Rectal smooth muscle tissue (tissue), 1 donor: ENCODE results near the gene IRF2.

Source experiments
- H3K27ac ChIP-seq: one replicate; pipeline ENCODE4 v1.7.0; 2013; ENCODE audit warnings: low read depth, low read length, inconsistent platforms
- H3K27me3 ChIP-seq: one replicate; pipeline ENCODE4 v1.7.0; 2013; ENCODE audit warnings: low read length; ENCODE audit not compliant: control insufficient read depth, insufficient read depth
- H3K36me3 ChIP-seq: one replicate; pipeline ENCODE4 v1.7.0; 2013; ENCODE audit warnings: low read length; ENCODE audit not compliant: control insufficient read depth, insufficient read depth
- H3K4me1 ChIP-seq: one replicate; pipeline ENCODE4 v1.7.0; 2013; ENCODE audit warnings: low read length; ENCODE audit not compliant: control insufficient read depth, insufficient read depth
- H3K4me3 ChIP-seq: one replicate; pipeline ENCODE4 v1.7.0; 2013; ENCODE audit warnings: low read length
- H3K9ac ChIP-seq: one replicate; pipeline ENCODE4 v1.7.0; 2013; ENCODE audit warnings: low read length

Gene IRF2

DNA sequence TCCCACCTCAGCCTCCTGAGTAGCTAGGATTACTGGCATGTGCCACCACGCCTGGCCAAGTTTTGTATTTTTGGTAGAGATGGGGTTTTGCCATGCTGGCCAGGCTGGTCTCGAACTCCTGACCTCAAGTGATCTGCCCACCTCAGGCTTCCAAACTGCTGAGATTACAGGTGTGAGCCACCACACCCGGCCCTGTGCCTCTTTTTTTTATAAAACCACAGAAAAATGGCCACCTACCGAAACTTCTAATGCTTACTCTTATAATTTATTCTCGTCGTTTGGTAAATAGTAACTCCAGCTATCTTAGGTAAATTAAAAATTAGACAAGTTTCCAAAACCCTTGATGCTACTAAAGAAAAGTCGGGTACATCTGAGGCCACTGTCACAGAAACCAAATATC lies 54.4 kb downstream of the IRF2 start:
- Histone ChIP-seq H3K27me3 (no peaks in the 10 kb centered on the region), H3K4me3 (no peak overlapping the region), H3K4me1 (peaks cover 10% of the 10 kb centered on the region), H3K9ac (no peak overlapping the region), H3K27ac (no peak overlapping the region), H3K36me3 (peaks cover 18% of the 10 kb centered on the region)

DNA sequence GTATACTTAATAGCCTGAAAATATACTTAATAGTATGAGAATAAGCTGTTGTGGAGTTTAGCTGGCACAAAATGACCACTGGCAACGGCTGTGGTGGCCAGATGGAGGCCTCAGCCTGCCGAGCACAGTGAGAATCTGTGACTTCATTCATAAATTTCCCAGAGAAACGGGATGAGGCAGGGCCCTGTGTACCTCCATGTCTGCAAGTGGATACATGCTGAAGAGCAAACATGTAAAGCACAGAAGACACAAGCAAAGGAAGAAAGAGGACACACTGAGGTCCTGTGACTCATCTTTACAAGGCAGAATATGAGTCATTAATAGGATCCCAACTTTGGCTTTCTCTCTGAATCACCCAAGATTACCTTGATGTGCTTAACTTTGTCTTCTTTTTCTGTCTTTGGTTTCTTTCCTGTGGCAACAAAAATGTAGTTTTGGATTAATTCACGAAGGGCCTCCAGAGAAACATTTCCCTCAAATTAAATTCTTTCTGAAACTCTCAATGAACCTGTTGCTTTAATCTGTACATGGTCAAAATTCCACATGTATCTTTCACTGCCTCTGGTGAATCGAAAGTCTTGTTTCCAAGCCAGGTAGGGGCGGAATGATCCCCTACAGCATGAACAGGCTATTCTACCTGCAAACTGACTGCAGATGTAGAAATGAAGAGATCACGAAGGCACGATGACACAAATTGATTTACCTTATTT lies 56.4 kb downstream of the IRF2 start:
- peaks cover 21% of the 10 kb centered on the region for H3K36me3 ChIP-seq
- peaks cover 7% of the 10 kb centered on the region for H3K4me1 ChIP-seq
- peak overlapping the region; percentile 52 for H3K27ac ChIP-seq
- peak overlapping the region; percentile 48 for H3K4me3 ChIP-seq
- H3K9ac ChIP-seq: no peak overlapping the region
- H3K27me3 ChIP-seq: no peaks in the 10 kb centered on the region

DNA sequence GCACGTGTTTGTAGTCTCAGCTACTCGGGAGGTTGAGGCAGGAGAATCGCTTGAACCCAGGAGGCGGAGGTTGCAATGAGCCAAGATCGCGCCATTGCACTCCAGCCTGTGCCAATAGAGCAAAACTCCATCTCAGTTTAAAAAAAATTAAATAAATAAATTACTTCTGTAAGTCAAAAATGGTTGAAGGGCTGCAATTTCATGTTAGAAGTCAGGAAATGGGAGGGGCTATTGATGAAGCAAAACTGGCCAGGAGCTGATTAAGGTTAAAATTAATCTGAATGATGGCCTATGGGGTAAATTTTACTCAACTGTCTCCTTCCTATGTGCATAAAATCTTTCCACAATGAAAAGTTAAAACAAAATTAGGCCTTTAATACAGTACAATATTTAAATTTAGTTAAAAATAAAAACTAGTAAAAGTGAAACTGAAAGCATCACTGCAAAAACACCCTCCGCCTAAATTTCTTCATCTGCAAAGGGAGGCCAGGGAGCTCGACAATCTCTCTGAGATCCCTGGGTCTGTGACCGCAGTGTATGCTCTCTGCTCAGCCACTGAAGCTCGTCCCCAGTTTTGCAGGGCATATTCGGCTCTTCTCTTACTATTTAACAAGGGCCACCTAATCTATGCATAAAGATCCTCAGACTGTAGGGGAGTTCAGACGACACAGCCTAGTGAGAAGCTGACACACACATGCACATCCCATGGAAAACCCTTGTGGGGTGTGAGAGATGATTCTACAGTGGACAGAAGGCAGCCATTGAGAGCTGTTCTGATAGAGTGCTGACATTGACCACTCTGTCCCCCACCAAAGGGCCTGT lies 57.2 kb downstream of the IRF2 start:
- no peak overlapping the region for H3K9ac ChIP-seq
- H3K36me3 ChIP-seq: peaks cover 21% of the 10 kb centered on the region
- H3K4me1 ChIP-seq: peaks cover 7% of the 10 kb centered on the region
- H3K27me3 ChIP-seq: no peaks in the 10 kb centered on the region
- peak overlapping the region; percentile 52 for H3K27ac ChIP-seq
- peak overlapping the region; percentile 48 for H3K4me3 ChIP-seq

GRCh38 chr4:184415071-184415470 lies 59.3 kb downstream of the IRF2 start:
- H3K4me1 ChIP-seq: peaks cover 7% of the 10 kb centered on the region
- H3K27me3 ChIP-seq: no peaks in the 10 kb centered on the region
- H3K4me3 ChIP-seq: no peak overlapping the region
- no peak overlapping the region for H3K9ac ChIP-seq
- peaks cover 20% of the 10 kb centered on the region for H3K36me3 ChIP-seq
- no peak overlapping the region for H3K27ac ChIP-seq

DNA sequence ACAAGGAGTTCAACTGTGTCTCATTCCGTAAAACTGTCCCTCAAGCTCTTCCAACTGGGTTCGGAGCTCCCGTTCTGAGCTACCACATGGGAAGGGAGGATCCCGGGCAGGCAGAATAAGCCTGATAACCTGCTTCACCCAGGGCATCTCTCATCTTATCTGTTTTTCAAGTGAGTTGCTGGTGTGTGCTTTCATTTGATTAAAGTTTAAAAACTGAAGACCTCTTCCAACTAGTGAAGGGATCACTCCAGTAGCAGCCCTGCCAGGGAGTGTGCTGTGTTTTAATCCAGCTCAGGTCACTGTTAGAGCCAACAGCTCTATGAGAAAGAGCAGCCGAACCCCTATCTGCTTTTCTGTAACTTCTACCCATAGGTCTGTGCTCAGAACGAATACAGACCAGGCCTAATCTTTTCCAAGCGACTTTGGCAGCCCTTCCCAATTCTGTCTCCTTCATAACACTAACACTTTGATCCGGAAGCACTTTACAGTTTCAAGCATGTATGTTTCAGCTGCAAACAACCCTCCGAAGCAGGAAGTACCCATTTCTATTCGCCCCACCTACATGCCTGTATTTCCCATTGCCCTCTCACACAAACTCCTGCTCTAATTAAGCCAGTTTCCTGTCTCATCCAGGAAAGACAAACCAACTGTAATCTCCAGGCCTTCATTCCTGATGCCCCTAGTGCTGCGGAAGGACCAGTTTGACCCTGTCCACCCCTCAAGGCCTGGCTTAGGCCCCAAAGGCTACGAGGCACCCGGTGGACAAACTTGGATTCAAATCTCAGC lies 60.9 kb downstream of the IRF2 start:
- Histone ChIP-seq H3K27me3 (no peaks in the 10 kb centered on the region), H3K4me3 (no peak overlapping the region), H3K36me3 (peaks cover 21% of the 10 kb centered on the region), H3K4me1 (peaks cover 7% of the 10 kb centered on the region), H3K9ac (no peak overlapping the region), H3K27ac (no peak overlapping the region)

DNA sequence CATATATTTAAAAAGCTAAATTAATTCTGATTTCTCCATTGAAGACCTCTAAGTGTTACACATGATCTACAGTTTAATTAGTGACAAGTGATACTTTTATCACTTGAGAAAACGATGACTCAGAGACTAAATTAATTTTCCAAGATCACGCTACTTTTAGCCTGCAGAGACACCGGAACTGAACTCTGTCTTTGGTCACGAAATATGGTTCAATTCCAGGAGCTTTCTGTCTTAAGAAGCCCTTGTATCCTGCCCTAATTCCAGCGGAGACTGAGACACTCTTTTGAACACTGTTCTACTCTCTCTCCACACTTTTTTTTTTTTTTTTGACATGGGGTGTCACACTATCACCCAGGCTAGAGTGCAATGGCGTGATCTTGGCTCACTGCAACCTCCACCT lies 63.6 kb downstream of the IRF2 start:
- Histone ChIP-seq H3K27ac (no peak overlapping the region), H3K27me3 (no peaks in the 10 kb centered on the region), H3K9ac (no peak overlapping the region), H3K4me3 (no peak overlapping the region), H3K36me3 (peaks cover 20% of the 10 kb centered on the region), H3K4me1 (peaks cover 3% of the 10 kb centered on the region)

DNA sequence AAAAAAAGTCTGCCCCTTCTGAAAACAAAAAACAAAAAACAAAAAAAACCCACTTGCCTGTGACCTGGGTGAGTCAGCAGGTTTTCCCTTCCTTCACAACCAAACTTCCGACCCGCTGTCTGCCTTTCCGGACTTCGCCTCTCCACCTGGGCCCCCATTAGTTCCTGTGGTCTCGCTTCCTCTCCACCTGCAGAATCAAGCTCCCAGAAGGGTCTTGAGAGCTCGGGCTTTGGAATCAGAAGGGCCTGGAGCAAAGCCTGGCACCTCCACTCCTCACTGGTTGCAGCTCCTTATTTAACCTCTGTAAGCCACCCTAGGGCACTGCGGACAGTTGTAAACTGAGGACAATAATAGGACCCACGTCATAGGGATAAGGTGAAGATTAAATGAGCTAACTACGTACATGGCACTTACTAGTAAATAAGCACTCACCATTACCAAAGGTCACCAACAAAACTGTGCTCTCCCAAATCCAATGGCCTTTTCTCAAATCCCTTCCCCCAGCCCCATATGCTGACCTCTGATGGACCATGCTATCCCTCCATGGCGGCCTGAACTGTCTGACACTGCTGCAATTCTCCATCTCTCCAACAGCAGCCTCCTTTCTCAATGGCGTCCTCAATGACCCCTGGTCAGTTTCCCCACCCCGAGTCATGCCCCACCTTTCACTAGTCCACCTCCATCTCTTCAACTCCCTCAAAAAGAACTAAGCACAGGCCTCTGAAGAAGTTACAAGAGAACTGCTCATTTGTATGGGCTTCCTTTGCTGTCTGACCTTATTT lies 64.2 kb downstream of the IRF2 start:
- Histone ChIP-seq H3K4me1 (peaks cover 3% of the 10 kb centered on the region), H3K9ac (no peak overlapping the region), H3K27me3 (no peaks in the 10 kb centered on the region), H3K36me3 (peaks cover 20% of the 10 kb centered on the region), H3K27ac (no peak overlapping the region), H3K4me3 (no peak overlapping the region)

DNA sequence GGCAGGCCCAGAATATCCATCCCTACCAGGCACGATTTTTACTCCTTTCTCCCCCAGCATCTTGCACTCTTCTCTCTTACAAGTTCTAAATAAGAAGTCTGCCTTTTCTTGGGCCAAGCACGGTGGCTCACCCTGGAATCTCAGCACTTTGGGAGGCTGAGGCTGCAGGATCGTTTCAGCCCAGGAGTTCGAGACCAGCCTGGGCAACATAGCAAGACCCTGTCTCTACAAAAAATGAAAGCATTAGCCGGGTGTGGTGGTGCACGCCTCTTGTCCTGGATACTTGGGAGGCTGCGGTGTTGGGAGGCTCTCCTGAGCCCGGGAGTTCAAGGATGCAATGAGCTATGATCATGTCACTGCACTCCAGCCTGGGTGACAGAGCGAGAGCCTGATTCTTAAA lies 64.8 kb downstream of the IRF2 start:
- H3K36me3 ChIP-seq: peaks cover 20% of the 10 kb centered on the region
- H3K9ac ChIP-seq: no peak overlapping the region
- H3K27ac ChIP-seq: no peak overlapping the region
- H3K4me1 ChIP-seq: peaks cover 3% of the 10 kb centered on the region
- H3K27me3 ChIP-seq: no peaks in the 10 kb centered on the region
- H3K4me3 ChIP-seq: no peak overlapping the region

DNA sequence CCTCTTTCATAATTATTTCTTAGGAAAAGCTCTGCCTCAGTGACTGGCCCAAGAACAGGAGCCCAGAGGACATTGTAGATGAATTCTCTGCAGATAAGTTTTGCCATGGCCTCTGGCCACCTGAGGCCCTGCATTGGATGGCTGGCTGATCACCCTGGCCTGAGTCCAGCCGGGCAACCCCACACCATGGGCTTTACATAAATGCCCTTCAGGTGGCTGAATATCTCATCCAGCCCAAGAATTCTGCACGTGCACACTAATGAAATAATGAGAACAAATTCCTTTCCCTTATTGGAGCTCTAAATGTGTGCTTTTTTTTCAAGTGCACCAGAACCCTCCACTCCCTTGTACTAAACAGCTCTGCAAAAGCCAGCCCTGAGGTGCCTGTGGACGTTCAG lies 65.7 kb downstream of the IRF2 start:
- H3K36me3 ChIP-seq: peaks cover 20% of the 10 kb centered on the region

DNA sequence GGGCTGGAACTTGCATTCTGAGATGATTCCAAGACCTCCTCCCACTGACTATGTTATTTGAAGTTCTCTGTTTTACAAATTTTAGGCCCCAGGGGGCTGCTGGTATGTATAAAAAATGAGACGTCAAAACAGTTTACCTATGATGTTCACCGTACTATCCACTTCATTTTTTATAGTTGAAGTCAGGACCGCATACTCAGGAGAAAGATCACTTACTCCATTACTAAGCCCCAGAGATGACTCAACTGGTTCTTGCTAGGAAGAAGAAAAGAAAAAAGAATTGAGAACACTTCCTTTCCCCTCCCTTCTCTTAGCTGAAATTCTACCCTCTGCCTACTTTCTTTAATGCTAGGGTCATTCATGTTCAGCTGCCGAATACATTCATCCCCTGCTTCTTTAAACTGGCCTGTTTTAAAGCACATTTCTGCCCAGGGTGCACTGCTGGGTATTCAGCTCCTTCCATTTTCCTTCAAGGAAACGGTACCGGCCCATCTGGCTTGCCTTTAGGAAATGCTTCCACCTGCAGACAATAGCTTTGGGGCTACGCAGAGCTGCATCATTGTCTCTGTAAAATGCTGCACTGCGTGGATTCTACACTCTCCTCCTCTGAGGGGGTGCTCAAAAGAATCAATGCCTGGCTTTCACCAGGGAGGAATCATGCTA lies 66.2 kb downstream of the IRF2 start:
- H3K4me3 ChIP-seq: no peak overlapping the region
- H3K9ac ChIP-seq: no peak overlapping the region
- H3K36me3 ChIP-seq: peaks cover 20% of the 10 kb centered on the region
- H3K27ac ChIP-seq: peak overlapping the region; percentile 33
- no peaks in the 10 kb centered on the region for H3K27me3 ChIP-seq
- peaks cover 3% of the 10 kb centered on the region for H3K4me1 ChIP-seq

More for the DNA sequence above, 65.7 kb downstream of the IRF2 start:
- no peaks in the 10 kb centered on the region for H3K27me3 ChIP-seq
- no peak overlapping the region for H3K27ac ChIP-seq
- H3K9ac ChIP-seq: no peak overlapping the region
- H3K4me1 ChIP-seq: peaks cover 3% of the 10 kb centered on the region
- no peak overlapping the region for H3K4me3 ChIP-seq

GRCh38 chr4:184406958-184407391 lies 67.4 kb downstream of the IRF2 start:
- H3K36me3 ChIP-seq: peaks cover 20% of the 10 kb centered on the region
- no peak overlapping the region for H3K9ac ChIP-seq
- H3K27ac ChIP-seq: peak overlapping the region; percentile 33
- no peaks in the 10 kb centered on the region for H3K27me3 ChIP-seq
- no peak overlapping the region for H3K4me3 ChIP-seq
- peaks cover 3% of the 10 kb centered on the region for H3K4me1 ChIP-seq
